Liver (tissue), 3 donors: ENCODE measurements around the gene SEMA3G.

ENCODE experiments used
- ATF3 ChIP-seq: IDR thresholded peaks from 2 replicates; pipeline ENCODE4 v1.6.1; 2016; ENCODE audit warnings: antibody characterized with exemption
- CTCF ChIP-seq: fragments of 150-350 bp; IDR thresholded peaks from 2 replicates; pipeline ENCODE4 v1.5.1; 2017; ENCODE audit warnings: improper control_type of control experiment, low read depth, low read length; ENCODE audit not compliant: missing input control
- EGR1 ChIP-seq, 2 donors: IDR thresholded peaks; 2 replicates each; pipeline ENCODE4 v1.6.1; 2016 to 2018; ENCODE audit warnings: antibody characterized with exemption in 2 of 2, low read depth in 2 of 2
- GABPA ChIP-seq, 2 donors: IDR thresholded peaks in 1 of 2; conservative IDR thresholded peaks in 1 of 2; 2 replicates each; pipeline ENCODE4 v1.6.1; 2016; ENCODE audit warnings: antibody characterized with exemption in 2 of 2, mild to moderate bottlenecking in 1 of 2, moderate library complexity in 1 of 2
- JUND ChIP-seq, 2 donors: IDR thresholded peaks; 2 replicates each; pipeline ENCODE4 v1.6.1; 2016; ENCODE audit warnings: antibody characterized with exemption in 2 of 2
- MAX ChIP-seq: IDR thresholded peaks from 2 replicates; pipeline ENCODE4 v1.6.1; 2016; ENCODE audit warnings: antibody characterized with exemption
- NR2F2 ChIP-seq: IDR thresholded peaks from 2 replicates; pipeline ENCODE4 v1.6.1; 2016; ENCODE audit warnings: antibody characterized with exemption
- RAD21 ChIP-seq, 2 donors: IDR thresholded peaks; 2 replicates each; pipeline ENCODE4 v1.6.1; 2016; ENCODE audit warnings: antibody characterized with exemption in 2 of 2, mild to moderate bottlenecking in 2 of 2
- REST ChIP-seq: IDR thresholded peaks from 2 replicates; pipeline ENCODE4 v1.6.1; 2016; ENCODE audit warnings: antibody characterized with exemption, mild to moderate bottlenecking
- RXRA ChIP-seq, 2 donors: IDR thresholded peaks; 2 replicates each; pipeline ENCODE4 v1.6.1; 2017 to 2018; ENCODE audit warnings: antibody characterized with exemption in 2 of 2, mild to moderate bottlenecking in 1 of 2
- SP1 ChIP-seq: IDR thresholded peaks from 2 replicates; pipeline ENCODE4 v1.6.1; 2018; ENCODE audit warnings: antibody characterized with exemption, mild to moderate bottlenecking
- TAF1 ChIP-seq: conservative IDR thresholded peaks from 2 replicates; pipeline ENCODE4 v1.6.1; 2016; ENCODE audit warnings: antibody characterized with exemption, mild to moderate bottlenecking
- YY1 ChIP-seq: IDR thresholded peaks from 2 replicates; pipeline ENCODE4 v1.6.1; 2016; ENCODE audit warnings: antibody characterized with exemption, mild to moderate bottlenecking
- ZBTB33 ChIP-seq: IDR thresholded peaks from 2 replicates; pipeline ENCODE4 v1.6.1; 2016; ENCODE audit warnings: antibody characterized with exemption
- donor health status: healthy.
- donor health status: healthy.

- TF ChIP-seq TAF1 = no peak
- no peak for TF ChIP-seq RXRA (IDR thresholded peaks at IDR 0.05)
- TF ChIP-seq CTCF = no peak
- TF ChIP-seq YY1 = no peak
- no peak for TF ChIP-seq MAX
- no peak for TF ChIP-seq ATF3
- TF ChIP-seq SP1 = no peak
- TF ChIP-seq ZBTB33 = no peak
- no peak for TF ChIP-seq JUND (IDR thresholded peaks at IDR 0.05)
- no peak for TF ChIP-seq RAD21 (IDR thresholded peaks at IDR 0.05)
- no peak for TF ChIP-seq GABPA (IDR thresholded peaks at IDR 0.05 in 1 of 2, conservative IDR thresholded peaks at IDR 0.05 in 1 of 2)
- no peak for TF ChIP-seq REST
- no peak for TF ChIP-seq NR2F2
- TF ChIP-seq EGR1 (IDR thresholded peaks at IDR 0.05; ENCODE audit: low read depth in 2 of 2) = no peak
Observed at GRCh38 chr3:52477076-52477795, 32.3 kb upstream of the SEMA3G start.
